SK-N-SH treated with all-trans-retinoic acid at 6 μM for 48 hours (cell line): ENCODE results near the gene PDE4B.

Source experiments
- BACH2 ChIP-seq: fragments of 250-450 bp; sonication (Bioruptor Pico); IDR thresholded peaks from 2 replicates; pipeline ENCODE4 v1.9.0; 2021; ENCODE audit warnings: mild to moderate bottlenecking, borderline replicate concordance
- GLIS3 ChIP-seq: fragments of 250-450 bp; sonication (Bioruptor Pico); IDR thresholded peaks from 2 replicates; pipeline ENCODE4 v1.5.0; 2020; ENCODE audit warnings: mild to moderate bottlenecking, moderate library complexity
- RARB ChIP-seq: fragments of 250-450 bp; sonication (Bioruptor Pico); IDR thresholded peaks from 2 replicates; pipeline ENCODE4 v1.8.0; 2021; ENCODE audit warnings: mild to moderate bottlenecking, moderate library complexity
- ZC3H10 ChIP-seq: fragments of 250-450 bp; sonication (Bioruptor Pico); IDR thresholded peaks from 2 replicates; pipeline ENCODE4 v1.5.1; 2021; ENCODE audit warnings: mild to moderate bottlenecking, moderate library complexity
- TF ChIP-seq, protein P1 (sequence below): fragments of 250-450 bp; sonication (Bioruptor Pico); IDR thresholded peaks from 2 replicates; pipeline ENCODE4 v1.8.0; 2020; ENCODE audit warnings: mild to moderate bottlenecking, moderate library complexity, borderline replicate concordance

DNA sequence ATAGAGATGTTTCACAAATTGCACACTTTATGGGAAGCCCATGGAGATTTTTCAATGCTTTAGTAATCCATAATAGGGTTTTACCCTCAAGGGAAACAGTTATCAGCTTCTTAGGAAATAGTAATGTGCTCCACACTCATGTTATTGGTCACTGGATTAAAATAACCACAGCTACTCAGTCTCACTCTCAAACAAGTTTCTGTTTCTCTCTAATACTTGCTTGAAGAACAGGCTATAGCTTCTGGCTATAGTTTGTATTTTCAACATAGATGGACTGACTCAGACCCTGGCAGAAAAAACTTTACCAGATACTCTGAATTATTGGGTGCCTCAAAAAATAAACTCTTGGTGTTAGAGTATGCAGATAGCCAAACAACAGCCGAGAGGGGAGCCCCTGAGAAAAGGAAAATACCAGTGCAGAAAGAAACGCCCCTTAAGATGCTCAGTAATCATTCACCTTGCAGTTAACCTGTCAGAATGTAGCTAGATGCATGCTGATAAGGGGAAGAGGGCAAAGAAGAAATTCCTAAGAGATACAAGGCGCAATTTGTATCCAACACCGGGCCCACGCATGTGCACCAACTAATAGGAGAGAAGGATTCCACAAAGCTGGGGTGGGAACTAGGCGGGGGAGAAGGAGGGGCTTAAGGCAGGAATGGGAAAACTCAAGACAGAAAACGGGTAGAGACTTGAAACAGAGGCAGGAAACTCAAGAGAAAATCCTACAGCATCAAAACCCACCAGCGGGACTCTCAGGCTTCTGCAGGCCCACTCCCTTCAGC, 30.4 kb upstream of the PDE4B start:
- TF ChIP-seq BACH2 (CRISPR knock-in tag) (no peak), GLIS3 (no peak), RARB (CRISPR knock-in tag) (no peak), ZC3H10 (no peak)
- TF ChIP-seq, protein P1, sequence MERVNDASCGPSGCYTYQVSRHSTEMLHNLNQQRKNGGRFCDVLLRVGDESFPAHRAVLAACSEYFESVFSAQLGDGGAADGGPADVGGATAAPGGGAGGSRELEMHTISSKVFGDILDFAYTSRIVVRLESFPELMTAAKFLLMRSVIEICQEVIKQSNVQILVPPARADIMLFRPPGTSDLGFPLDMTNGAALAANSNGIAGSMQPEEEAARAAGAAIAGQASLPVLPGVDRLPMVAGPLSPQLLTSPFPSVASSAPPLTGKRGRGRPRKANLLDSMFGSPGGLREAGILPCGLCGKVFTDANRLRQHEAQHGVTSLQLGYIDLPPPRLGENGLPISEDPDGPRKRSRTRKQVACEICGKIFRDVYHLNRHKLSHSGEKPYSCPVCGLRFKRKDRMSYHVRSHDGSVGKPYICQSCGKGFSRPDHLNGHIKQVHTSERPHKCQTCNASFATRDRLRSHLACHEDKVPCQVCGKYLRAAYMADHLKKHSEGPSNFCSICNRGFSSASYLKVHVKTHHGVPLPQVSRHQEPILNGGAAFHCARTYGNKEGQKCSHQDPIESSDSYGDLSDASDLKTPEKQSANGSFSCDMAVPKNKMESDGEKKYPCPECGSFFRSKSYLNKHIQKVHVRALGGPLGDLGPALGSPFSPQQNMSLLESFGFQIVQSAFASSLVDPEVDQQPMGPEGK, result no peak
